HepG2 (cell line): Measurements from ENCODE around the gene SYCE3. TPM values are rescaled to one million over a fixed set of nuclear protein-coding genes. Genes with fewer than 3 reads are reported as not detected.

Experiments used
- polyA plus RNA-seq, 8 experiments: library from polyadenylated mRNA; depleted of rRNA in 3 of 8; stranded (reverse) in 7 of 8; unstranded in 1 of 8; fragments of >200 nt; fragmentation: Illumina TruSeq in 4 of 8; extraction: Trizol in 4 of 8; gene quantifications; 2 replicates each; pipeline versions ENCODE4 v1.2.1 to v1.2.3, GENCODE V29; 2011 to 2016; ENCODE audit warnings: low read depth in 4 of 8, missing spikeins in 1 of 8, mixed read lengths in 1 of 8; ENCODE audit not compliant: insufficient read depth in 1 of 8
- total RNA-seq, 5 experiments: library from RNA; depleted of rRNA; stranded (reverse); fragments of >200 nt; fragmentation: Illumina TruSeq; extraction: Trizol; gene quantifications; 2 replicates each; pipeline ENCODE4 v1.2.3, GENCODE V29; 2016; ENCODE audit warnings: low read depth in 1 of 5

Gene SYCE3
- total and polyA plus RNA-seq, 2 of the 13 experiments (the other 11 are each of a cell fraction or from before 2014, with no cell fraction given), result not detected

Other genes starting within 250 kb of the SYCE3 start
- 0.84 and 0.95 TPM in 2 replicates for gene DENND6B, start 235.9 kb downstream of the SYCE3 start, total RNA-seq (2016; rRNA removed; fragmentation: Illumina TruSeq; extraction: Trizol)
- 3.8 and 4.2 TPM in 2 replicates for gene DENND6B, start 235.9 kb downstream of the SYCE3 start, polyA plus RNA-seq (2011; rRNA removed)
- 36.1 and 55.0 TPM in 2 replicates for gene PPP6R2, start 219.6 kb downstream of the SYCE3 start, total RNA-seq (2016; rRNA removed; fragmentation: Illumina TruSeq; extraction: Trizol)
- gene PPP6R2, start 219.6 kb downstream of the SYCE3 start, polyA plus RNA-seq (2011; rRNA removed), result 102 and 112 TPM in 2 replicates
- 21.3 and 40.9 TPM in 2 replicates for gene SBF1, start 87.9 kb downstream of the SYCE3 start, total RNA-seq (2016; rRNA removed; fragmentation: Illumina TruSeq; extraction: Trizol)
- 31.7 and 43.3 TPM in 2 replicates for gene SBF1, start 87.9 kb downstream of the SYCE3 start, polyA plus RNA-seq (2011; rRNA removed)
- 0.76 and 1.2 TPM in 2 replicates for gene ADM2, start 81.4 kb downstream of the SYCE3 start, total RNA-seq (2016; rRNA removed; fragmentation: Illumina TruSeq; extraction: Trizol)
- gene ADM2, start 81.4 kb downstream of the SYCE3 start, polyA plus RNA-seq (2011; rRNA removed), result 3.0 and 4.0 TPM in 2 replicates
- gene MIOX, start 76.1 kb downstream of the SYCE3 start, total RNA-seq (2016; rRNA removed; fragmentation: Illumina TruSeq; extraction: Trizol), result 1.2 and 1.5 TPM in 2 replicates
- gene MIOX, start 76.1 kb downstream of the SYCE3 start, polyA plus RNA-seq (2011; rRNA removed), result 2.9 and 5.0 TPM in 2 replicates
- 10.2 and 30.6 TPM in 2 replicates for gene LMF2, start 55.2 kb downstream of the SYCE3 start, total RNA-seq (2016; rRNA removed; fragmentation: Illumina TruSeq; extraction: Trizol)
- 23.3 and 37.9 TPM in 2 replicates for gene LMF2, start 55.2 kb downstream of the SYCE3 start, polyA plus RNA-seq (2011; rRNA removed)
- gene NCAPH2, start 54.7 kb downstream of the SYCE3 start, total RNA-seq (2016; rRNA removed; fragmentation: Illumina TruSeq; extraction: Trizol), result 44.1 and 64.4 TPM in 2 replicates
- gene NCAPH2, start 54.7 kb downstream of the SYCE3 start, polyA plus RNA-seq (2011; rRNA removed), result 27.6 and 28.1 TPM in 2 replicates
- 2.1 and 3.7 TPM in 2 replicates for gene SCO2, start 37.3 kb downstream of the SYCE3 start, total RNA-seq (2016; rRNA removed; fragmentation: Illumina TruSeq; extraction: Trizol)
- gene SCO2, start 37.3 kb downstream of the SYCE3 start, polyA plus RNA-seq (2011; rRNA removed), result 0.32 and 0.85 TPM in 2 replicates
- 2.3 and 3.9 TPM in 2 replicates for gene TYMP, start 32.9 kb downstream of the SYCE3 start, total RNA-seq (2016; rRNA removed; fragmentation: Illumina TruSeq; extraction: Trizol)
- 4.3 and 7.5 TPM in 2 replicates for gene TYMP, start 32.9 kb downstream of the SYCE3 start, polyA plus RNA-seq (2011; rRNA removed)
- gene KLHDC7B, start 17.0 kb downstream of the SYCE3 start, total RNA-seq (2016; rRNA removed; fragmentation: Illumina TruSeq; extraction: Trizol), result not detected in 2 replicates
- gene KLHDC7B, start 17.0 kb downstream of the SYCE3 start, polyA plus RNA-seq (2011; rRNA removed), result 0.11 and 0.17 TPM in 2 replicates
- gene CPT1B, start 15.5 kb upstream of the SYCE3 start, total RNA-seq (2016; rRNA removed; fragmentation: Illumina TruSeq; extraction: Trizol), result 2.3 and 9.2 TPM in 2 replicates
- 19.5 and 26.5 TPM in 2 replicates for gene CPT1B, start 15.5 kb upstream of the SYCE3 start, polyA plus RNA-seq (2011; rRNA removed)
- 9.9 and 24.5 TPM in 2 replicates for gene CHKB, start 19.9 kb upstream of the SYCE3 start, total RNA-seq (2016; rRNA removed; fragmentation: Illumina TruSeq; extraction: Trizol)
- 42.7 and 43.1 TPM in 2 replicates for gene CHKB, start 19.9 kb upstream of the SYCE3 start, polyA plus RNA-seq (2011; rRNA removed)
- gene MAPK8IP2, start 37.9 kb upstream of the SYCE3 start, total RNA-seq (2016; rRNA removed; fragmentation: Illumina TruSeq; extraction: Trizol), result 2.1 and 2.6 TPM in 2 replicates
- gene MAPK8IP2, start 37.9 kb upstream of the SYCE3 start, polyA plus RNA-seq (2011; rRNA removed), result 1.3 and 2.2 TPM in 2 replicates
- 3.8 and 9.0 TPM in 2 replicates for gene ARSA, start 65.2 kb upstream of the SYCE3 start, total RNA-seq (2016; rRNA removed; fragmentation: Illumina TruSeq; extraction: Trizol)
- 11.5 and 19.0 TPM in 2 replicates for gene ARSA, start 65.2 kb upstream of the SYCE3 start, polyA plus RNA-seq (2011; rRNA removed)
- gene SHANK3, start 109.9 kb upstream of the SYCE3 start, total RNA-seq (2016; rRNA removed; fragmentation: Illumina TruSeq; extraction: Trizol), result 1.9 and 2.9 TPM in 2 replicates
- 4.6 and 6.5 TPM in 2 replicates for gene SHANK3, start 109.9 kb upstream of the SYCE3 start, polyA plus RNA-seq (2011; rRNA removed)
- not detected in 2 replicates for gene ACR, start 175.3 kb upstream of the SYCE3 start, total RNA-seq (2016; rRNA removed; fragmentation: Illumina TruSeq; extraction: Trizol)
- 0.15 and 0.29 TPM in 2 replicates for gene ACR, start 175.3 kb upstream of the SYCE3 start, polyA plus RNA-seq (2011; rRNA removed)
- 4.9 and 8.0 TPM in 2 replicates for gene RABL2B, start 220.7 kb upstream of the SYCE3 start, total RNA-seq (2016; rRNA removed; fragmentation: Illumina TruSeq; extraction: Trizol)
- gene RABL2B, start 220.7 kb upstream of the SYCE3 start, polyA plus RNA-seq (2011; rRNA removed), result 27.9 and 28.3 TPM in 2 replicates